IMR-90 (cell line): Measurements from ENCODE around the gene SCRG1. TPM values are rescaled to one million over a fixed set of nuclear protein-coding genes. Genes with fewer than 3 reads are reported as not detected.
A peak's percentile ranks its signal among the peaks of the same experiment; 100 is the strongest.

ENCODE experiments used
- ATAC-seq: fragments of 200-7000 bp; cut with Tn5 transposase; 2 replicates; pipeline ENCODE4 v1.9.1; 2020; ENCODE audit warnings: low read depth, mild to moderate bottlenecking, moderate library complexity
- BruUV-seq: library from RNA; stranded (reverse); fragments of 400-500 nt; replicated peaks from 2 replicates; lab custom pipeline; 2021; lab: Mats Ljungman, UMichigan
- CTCF ChIA-PET: fragments of 300-600 bp; formaldehyde crosslinking; extraction: SDS; loops from one replicate; lab custom pipeline; 2021; ENCODE audit warnings: antibody characterized with exemption; lab: Yijun Ruan, JAX
- POLR2A ChIA-PET: fragments of 300-600 bp; sonication (Branson Sonifier 250); formaldehyde crosslinking; loops from one replicate; lab custom pipeline; 2022; ENCODE audit warnings: antibody characterized with exemption; ENCODE audit not compliant: unreplicated experiment; lab: Charles Lee
- DNase-seq: peaks from one replicate; pipeline ENCODE4 v3.0.0; 2013
- H2AFZ ChIP-seq: replicated peaks from 2 replicates; pipeline ENCODE3; 2013; ENCODE audit warnings: low read length, mild to moderate bottlenecking; ENCODE audit not compliant: poor library complexity
- H2AK5ac ChIP-seq: 2 replicates; pipeline ENCODE4 v1.6.1; 2013; ENCODE audit warnings: low read depth, low read length, inconsistent platforms
- H2AK9ac ChIP-seq: replicated peaks from 2 replicates; pipeline ENCODE3; 2013; ENCODE audit warnings: mild to moderate bottlenecking, low read depth, low read length, moderate library complexity; ENCODE audit not compliant: poor library complexity
- H2BK120ac ChIP-seq: 2 replicates; pipeline ENCODE4 v1.6.1; 2013; ENCODE audit warnings: low read depth, low read length, inconsistent platforms
- H2BK15ac ChIP-seq: 3 replicates; pipeline ENCODE4 v1.6.1; 2013; ENCODE audit warnings: low read depth, low read length, inconsistent platforms
- H2BK20ac ChIP-seq: 2 replicates; pipeline ENCODE4 v1.6.1; 2013; ENCODE audit warnings: low read depth, mild to moderate bottlenecking, inconsistent platforms, low read length, moderate library complexity
- H2BK5ac ChIP-seq: 2 replicates; pipeline ENCODE4 v1.6.1; 2013; ENCODE audit warnings: mild to moderate bottlenecking, low read depth, low read length, inconsistent platforms; ENCODE audit not compliant: poor library complexity, severe bottlenecking
- H3K14ac ChIP-seq: replicated peaks from 2 replicates; pipeline ENCODE4 v1.6.1; 2013; ENCODE audit warnings: low read depth, low read length, inconsistent platforms
- H3K18ac ChIP-seq: 2 replicates; pipeline ENCODE4 v1.6.1; 2013; ENCODE audit warnings: low read depth, low read length, control low read depth
- H3K23ac ChIP-seq: 2 replicates; pipeline ENCODE4 v1.6.1; 2013; ENCODE audit warnings: low read depth, low read length, inconsistent platforms
- H3K27ac ChIP-seq: 2 replicates; pipeline ENCODE4 v1.5.1; 2013; ENCODE audit warnings: mild to moderate bottlenecking, control low read depth, low read length; ENCODE audit not compliant: insufficient read depth
- H3K27me3 ChIP-seq: 2 replicates; pipeline ENCODE4 v1.6.1; 2013; ENCODE audit warnings: low read length; ENCODE audit not compliant: control insufficient read depth, insufficient read depth
- H3K36me3 ChIP-seq: 2 replicates; pipeline ENCODE4 v1.6.1; 2013; ENCODE audit warnings: low read length, mixed read lengths; ENCODE audit not compliant: control insufficient read depth, insufficient read depth
- H3K4ac ChIP-seq: 2 replicates; pipeline ENCODE4 v1.6.1; 2013; ENCODE audit warnings: low read depth, low read length, inconsistent platforms
- H3K4me1 ChIP-seq: 2 replicates; pipeline ENCODE4 v1.6.1; 2013; ENCODE audit warnings: low read length, mixed read lengths; ENCODE audit not compliant: control insufficient read depth, insufficient read depth
- H3K4me2 ChIP-seq: 2 replicates; pipeline ENCODE4 v1.6.1; 2013; ENCODE audit warnings: low read depth, mild to moderate bottlenecking, control low read depth, low read length, moderate library complexity
- H3K4me3 ChIP-seq: 2 replicates; pipeline ENCODE4 v1.5.1; 2013; ENCODE audit warnings: low read depth, mild to moderate bottlenecking, control low read depth, low read length, moderate library complexity; ENCODE audit not compliant: insufficient read depth
- H3K56ac ChIP-seq: 2 replicates; pipeline ENCODE4 v1.6.1; 2013; ENCODE audit warnings: low read length, inconsistent platforms; ENCODE audit not compliant: insufficient read depth; ENCODE audit errors: extremely low read depth
- H3K79me1 ChIP-seq, 2 experiments: 2 replicates each; pipeline ENCODE4 v1.6.1; 2013; ENCODE audit warnings: low read length in 2 of 2, inconsistent platforms in 1 of 2, low read depth in 1 of 2
- H3K9ac ChIP-seq: 2 replicates; pipeline ENCODE4 v1.6.1; 2013; ENCODE audit warnings: low read depth, low read length, control low read depth
- H3K9me1 ChIP-seq: 2 replicates; pipeline ENCODE4 v1.6.1; 2013; ENCODE audit warnings: low read length, inconsistent platforms; ENCODE audit not compliant: insufficient read depth
- H3K9me3 ChIP-seq: 2 replicates; pipeline ENCODE4 v1.6.1; 2013; ENCODE audit warnings: low read length; ENCODE audit not compliant: control insufficient read depth, insufficient read depth
- H4K20me1 ChIP-seq: 2 replicates; pipeline ENCODE4 v1.6.1; 2013; ENCODE audit warnings: low read length, inconsistent platforms; ENCODE audit not compliant: insufficient read depth
- H4K5ac ChIP-seq: 2 replicates; pipeline ENCODE4 v1.6.1; 2013; ENCODE audit warnings: mild to moderate bottlenecking, low read depth, low read length, control low read depth
- H4K8ac ChIP-seq, 2 experiments: 2 replicates each; pipeline ENCODE4 v1.6.1; 2013; ENCODE audit warnings: low read depth in 2 of 2, low read length in 2 of 2, control low read depth in 1 of 2, inconsistent platforms in 1 of 2
- H4K91ac ChIP-seq: 2 replicates; pipeline ENCODE4 v1.6.1; 2013; ENCODE audit warnings: low read depth, low read length, inconsistent platforms; ENCODE audit not compliant: insufficient read depth
- BHLHE40 ChIP-seq: fragments of 150-350 bp; IDR thresholded peaks from 2 replicates; pipeline ENCODE4 v1.6.1; 2016; ENCODE audit warnings: mild to moderate bottlenecking, low read depth, low read length
- CEBPB ChIP-seq: IDR thresholded peaks from 2 replicates; pipeline ENCODE4 v1.6.1; 2012; ENCODE audit warnings: low read depth, low read length, improper control_type of control experiment
- CHD1 ChIP-seq: IDR thresholded peaks from 2 replicates; pipeline ENCODE4 v1.6.1; 2012; ENCODE audit warnings: low read depth, low read length, improper control_type of control experiment
- CTCF ChIP-seq: conservative IDR thresholded peaks from 2 replicates; pipeline ENCODE4 v1.5.1; 2012; ENCODE audit warnings: mild to moderate bottlenecking, low read depth, low read length, improper control_type of control experiment
- MAFK ChIP-seq: IDR thresholded peaks from 2 replicates; pipeline ENCODE4 v1.6.1; 2012; ENCODE audit warnings: low read depth, low read length, improper control_type of control experiment
- POLR2A ChIP-seq: IDR thresholded peaks from 2 replicates; pipeline ENCODE4 v1.6.1; 2012; ENCODE audit warnings: mild to moderate bottlenecking, low read depth, low read length
- RCOR1 ChIP-seq: IDR thresholded peaks from 2 replicates; pipeline ENCODE4 v1.6.1; 2012; ENCODE audit warnings: mild to moderate bottlenecking, low read length, improper control_type of control experiment; ENCODE audit not compliant: insufficient replicate concordance
- SMC3 ChIP-seq: fragments of 150-350 bp; IDR thresholded peaks from 2 replicates; pipeline ENCODE4 v1.6.1; 2016; ENCODE audit warnings: low read depth, mild to moderate bottlenecking, antibody characterized with exemption, low read length, moderate library complexity
- WGBS, 2 experiments: methylation state at CpG; one replicate each; pipeline versions ENCODE4 v1.1.5 to v1.1.7; 2013; ENCODE audit warnings: missing lambda C conversion rate in 2 of 2; ENCODE audit not compliant: insufficient read length in 1 of 2; ENCODE audit errors: extremely low coverage in 2 of 2; 5-methylcytosine and 5-hydroxymethylcytosine counted together
- dilution Hi-C: fragments of 300-500 bp; cut with HindIII; formaldehyde crosslinking; loops from one replicate; pipeline ENCODE4 v1.14.3; 2018; ENCODE audit warnings: low sequenced_read_pairs; ENCODE audit not compliant: unreplicated experiment
- in situ Hi-C: fragments of 300-500 bp; cut with MboI; formaldehyde crosslinking; loops from 3 replicates; pipeline ENCODE4 v1.14.3; 2019; ENCODE audit warnings: low sequenced_read_pairs, inconsistent platforms, mixed read lengths
- intact Hi-C: fragments of 100-400 bp; cut with micrococcal nuclease; formaldehyde crosslinking; loops from 2 replicates; pipeline ENCODE4 v1.10.0; 2022
- polyA plus RNA-seq, 3 experiments: library from polyadenylated mRNA; depleted of rRNA; stranded (reverse); fragments of >200 nt; gene quantifications; 2 replicates each; pipeline ENCODE4 v1.2.3, GENCODE V29; 2012; ENCODE audit warnings: low replicate concordance in 1 of 3
- total RNA-seq: library from RNA; depleted of rRNA; stranded (reverse); fragments of >200 nt; gene quantifications from 2 replicates; pipeline ENCODE4 v1.2.3, GENCODE V29; 2012
- TF ChIP-seq, protein P1 (sequence below): fragments of 150-350 bp; IDR thresholded peaks from 2 replicates; pipeline ENCODE4 v1.6.1; 2017; ENCODE audit warnings: mild to moderate bottlenecking, antibody characterized with exemption, low read length, low read depth
- TF ChIP-seq, protein P2 (sequence below): fragments of 150-350 bp; IDR thresholded peaks from 2 replicates; pipeline ENCODE4 v1.6.1; 2016; ENCODE audit warnings: low read depth, mild to moderate bottlenecking, low read length, moderate library complexity, borderline replicate concordance

The SCRG1 gene
- total and polyA plus RNA-seq, 2 of the 4 experiments (the other 2 are of a cell fraction), result under 0.01 to 0.22 TPM

- intact Hi-C loops, result no loop called here
- ChIA-PET POLR2A (no interaction called here), CTCF (no interaction called here)
- in situ Hi-C loops, result no loop called here
- BruUV-seq, result no TSS peak
- Histone ChIP-seq H4K20me1 (no peaks in the 10 kb centered on the region), H2BK5ac (no peak overlapping the region), H3K14ac (no peak overlapping the region), H2AK5ac (no peak overlapping the region), H2BK15ac (no peak overlapping the region), H3K4me3 (no peak overlapping the region), H2BK120ac (no peak overlapping the region), H3K9ac (no peak overlapping the region), H3K18ac (no peak overlapping the region), H3K56ac (no peak overlapping the region), H4K8ac (peak overlapping the region in 1 of 2 experiments; percentile 14; a peak in 2 of 4 replicates), H3K79me1 (peaks cover 0 to 4% of the 10 kb centered on the region in 2 experiments; a peak in 1 of 4 replicates), H3K4me1 (no peaks in the 10 kb centered on the region), H3K9me3 (no peaks in the 10 kb centered on the region), H3K27ac (no peak overlapping the region), H4K5ac (no peak overlapping the region), H4K91ac (no peak overlapping the region), H3K27me3 (no peaks in the 10 kb centered on the region), H3K36me3 (no peaks in the 10 kb centered on the region; the same call in 1 of the 2 replicates), H3K9me1 (no peaks in the 10 kb centered on the region; the same call in 1 of the 2 replicates), H3K4me2 (peak overlapping the region; percentile 24; the same call in 1 of the 2 replicates), H2AFZ (no peak overlapping the region), H2AK9ac (no peak overlapping the region), H3K23ac (0 out of 2 replicates have a peak overlapping the region, but pooled peaks have one; percentile 2), H2BK20ac (no peak overlapping the region), H3K4ac (no peak overlapping the region)
- DNase-seq (peak; percentile 23), ATAC-seq (no peak)
- dilution Hi-C loops, result no loop called here
- no CpG with 5 or more reads among the region's 2 CpGs for WGBS, 2 experiments
- TF ChIP-seq, protein P1, sequence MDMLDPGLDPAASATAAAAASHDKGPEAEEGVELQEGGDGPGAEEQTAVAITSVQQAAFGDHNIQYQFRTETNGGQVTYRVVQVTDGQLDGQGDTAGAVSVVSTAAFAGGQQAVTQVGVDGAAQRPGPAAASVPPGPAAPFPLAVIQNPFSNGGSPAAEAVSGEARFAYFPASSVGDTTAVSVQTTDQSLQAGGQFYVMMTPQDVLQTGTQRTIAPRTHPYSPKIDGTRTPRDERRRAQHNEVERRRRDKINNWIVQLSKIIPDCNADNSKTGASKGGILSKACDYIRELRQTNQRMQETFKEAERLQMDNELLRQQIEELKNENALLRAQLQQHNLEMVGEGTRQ, result no peak
- TF ChIP-seq SMC3 (no peak), CEBPB (no peak), CHD1 (no peak), POLR2A (no peak), MAFK (no peak), RCOR1 (no peak), BHLHE40 (no peak), CTCF (no peak)
- TF ChIP-seq, protein P2, sequence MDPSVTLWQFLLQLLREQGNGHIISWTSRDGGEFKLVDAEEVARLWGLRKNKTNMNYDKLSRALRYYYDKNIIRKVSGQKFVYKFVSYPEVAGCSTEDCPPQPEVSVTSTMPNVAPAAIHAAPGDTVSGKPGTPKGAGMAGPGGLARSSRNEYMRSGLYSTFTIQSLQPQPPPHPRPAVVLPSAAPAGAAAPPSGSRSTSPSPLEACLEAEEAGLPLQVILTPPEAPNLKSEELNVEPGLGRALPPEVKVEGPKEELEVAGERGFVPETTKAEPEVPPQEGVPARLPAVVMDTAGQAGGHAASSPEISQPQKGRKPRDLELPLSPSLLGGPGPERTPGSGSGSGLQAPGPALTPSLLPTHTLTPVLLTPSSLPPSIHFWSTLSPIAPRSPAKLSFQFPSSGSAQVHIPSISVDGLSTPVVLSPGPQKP, result no peak
These were observed 61.5 kb downstream of the SCRG1 start for GRCh38 chr4:173337463-173337862.
